Raji (cell line): ENCODE results near the gene MLN.

ENCODE experiments used
- POLR2A ChIP-seq: IDR thresholded peaks from 2 replicates; pipeline ENCODE4 v1.6.1; 2011; ENCODE audit warnings: low read depth, low read length, control low read depth; ENCODE audit not compliant: insufficient read depth

Gene MLN

GRCh38 chr6:33776186-33776585 is 27.6 kb downstream of the MLN start:
- no peak for TF ChIP-seq POLR2A

DNA sequence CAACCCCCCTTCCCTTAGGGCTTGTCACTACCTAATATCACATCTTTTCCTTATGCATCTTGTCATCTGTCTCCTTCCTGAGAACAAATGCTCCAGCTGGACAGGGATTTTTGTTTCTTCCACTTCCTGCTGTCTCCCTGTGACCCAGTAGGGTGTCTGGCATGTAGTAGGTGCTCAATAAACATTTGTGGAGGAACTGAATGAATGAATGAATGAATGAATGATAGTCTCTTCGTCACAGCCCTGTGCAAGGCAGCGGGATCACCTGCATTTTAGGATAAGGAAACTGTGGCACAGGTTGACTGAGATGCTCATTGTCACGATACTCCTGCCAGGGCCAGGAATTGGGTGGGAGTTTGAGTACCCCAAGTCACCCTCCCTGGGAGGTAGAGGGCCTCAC is 29.0 kb downstream of the MLN start:
- TF ChIP-seq POLR2A = no peak

DNA sequence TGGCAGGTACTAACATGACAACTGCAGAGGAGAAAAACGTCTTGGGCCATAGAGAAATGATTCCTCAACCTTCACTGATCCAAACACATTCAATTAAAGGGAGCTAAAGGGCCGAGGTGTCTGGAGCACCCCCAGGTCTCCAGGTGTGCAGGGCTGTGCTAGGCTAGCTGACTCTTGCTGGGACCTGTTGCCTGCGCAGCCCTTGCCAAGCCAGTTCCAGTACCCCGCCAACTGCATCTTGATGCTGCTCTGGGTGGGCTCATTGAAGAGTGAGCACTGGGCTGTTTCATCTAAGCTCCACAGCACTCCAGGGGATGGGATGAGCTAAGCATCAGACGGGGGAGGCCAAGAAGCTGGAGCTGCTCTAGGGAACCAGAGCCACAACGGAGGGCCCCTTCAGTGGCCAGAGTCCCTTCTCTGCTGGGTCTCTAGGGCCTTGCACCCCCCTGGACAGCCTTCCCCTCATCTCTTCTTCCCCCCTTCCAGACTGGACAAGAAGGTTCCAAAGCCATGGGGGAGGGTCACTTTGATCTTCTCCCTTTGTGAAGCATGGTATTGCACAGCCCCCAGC is 30.8 kb downstream of the MLN start:
- no peak for TF ChIP-seq POLR2A

DNA sequence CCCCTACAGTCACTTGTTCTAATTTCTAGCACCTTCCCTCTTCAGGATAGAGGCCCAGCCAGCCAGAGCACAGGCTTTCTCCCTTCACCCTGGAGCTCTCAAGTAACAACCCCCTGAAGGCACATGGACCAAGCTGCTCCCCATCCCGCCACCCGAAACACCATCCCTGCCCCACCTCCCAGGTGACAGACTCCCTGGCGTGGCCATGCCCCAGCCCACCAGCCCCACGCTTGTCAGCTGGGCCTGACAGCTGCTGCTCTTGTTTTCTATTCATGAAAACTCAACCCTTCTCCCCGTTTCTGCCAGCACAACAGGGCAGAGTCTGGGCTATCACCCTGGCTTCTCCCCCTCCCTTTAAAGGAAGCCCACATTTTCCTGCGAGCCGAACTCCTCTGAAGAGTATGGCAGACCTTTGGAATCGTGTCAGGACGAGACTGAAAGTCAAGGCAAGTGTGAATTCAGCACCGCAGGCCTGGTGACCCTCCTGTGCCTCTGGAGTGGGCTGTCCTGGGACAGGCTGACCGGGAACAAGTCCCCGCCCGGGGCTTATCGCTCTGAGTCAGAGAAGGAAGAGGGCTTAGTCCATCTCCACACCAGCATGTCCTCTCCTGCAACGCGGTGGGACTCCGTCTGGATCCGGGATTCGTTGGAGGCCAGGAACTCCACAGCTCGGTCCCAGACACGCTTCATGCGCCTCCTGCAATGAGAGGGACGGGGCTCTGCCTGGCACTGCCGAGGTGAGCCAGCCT is 31.5 kb downstream of the MLN start:
- no peak for TF ChIP-seq POLR2A

DNA sequence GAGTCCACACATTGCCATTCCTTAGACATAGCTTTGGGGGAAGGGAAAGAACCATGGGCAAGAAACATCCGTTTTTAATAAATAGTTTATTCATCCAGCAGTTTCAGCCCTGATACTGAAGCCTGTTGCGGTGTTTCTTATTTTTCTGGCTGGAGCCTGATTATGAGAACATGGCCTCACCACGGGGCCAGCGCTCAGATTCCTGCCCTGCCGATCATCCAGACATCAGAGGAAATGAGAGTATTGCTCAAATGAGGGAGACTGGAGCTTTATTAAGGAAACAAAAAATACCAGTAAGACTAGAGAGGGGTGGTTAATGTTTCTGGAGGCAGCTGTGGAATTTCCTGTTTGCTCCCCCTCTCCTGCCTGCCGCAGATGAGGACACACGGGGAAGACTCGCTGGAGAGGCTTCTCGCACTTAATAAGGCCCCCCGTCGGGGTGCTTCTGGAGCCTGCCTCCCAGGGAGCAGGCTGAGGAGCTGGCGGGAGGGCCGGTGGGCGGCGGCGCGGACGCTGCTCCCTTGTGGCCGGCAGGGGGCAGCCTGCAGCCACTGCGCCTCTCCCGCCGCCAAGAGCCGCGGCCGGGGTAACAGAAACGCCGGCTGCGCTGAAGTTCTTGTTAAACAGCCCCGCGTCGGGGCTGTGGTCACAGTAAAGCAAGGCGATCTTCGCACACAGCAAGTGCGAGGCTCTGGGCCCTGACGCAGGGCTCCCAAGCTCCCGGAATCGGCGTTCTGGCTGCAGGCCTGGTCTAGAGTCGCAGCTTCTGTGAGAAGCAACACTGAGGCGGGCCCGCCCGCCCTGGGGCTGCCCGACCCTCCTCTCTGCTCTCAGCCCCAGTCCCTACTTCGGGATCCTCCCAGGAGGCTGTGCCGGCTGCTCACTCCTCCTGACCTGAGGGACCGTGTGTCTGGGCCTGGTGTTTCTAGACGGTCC is 32.4 kb downstream of the MLN start:
- no peak for TF ChIP-seq POLR2A

GRCh38 chr6:33770833-33771145 is 33.0 kb downstream of the MLN start:
- TF ChIP-seq POLR2A = no peak

GRCh38 chr6:33770124-33770832 is 33.5 kb downstream of the MLN start:
- no peak for TF ChIP-seq POLR2A

DNA sequence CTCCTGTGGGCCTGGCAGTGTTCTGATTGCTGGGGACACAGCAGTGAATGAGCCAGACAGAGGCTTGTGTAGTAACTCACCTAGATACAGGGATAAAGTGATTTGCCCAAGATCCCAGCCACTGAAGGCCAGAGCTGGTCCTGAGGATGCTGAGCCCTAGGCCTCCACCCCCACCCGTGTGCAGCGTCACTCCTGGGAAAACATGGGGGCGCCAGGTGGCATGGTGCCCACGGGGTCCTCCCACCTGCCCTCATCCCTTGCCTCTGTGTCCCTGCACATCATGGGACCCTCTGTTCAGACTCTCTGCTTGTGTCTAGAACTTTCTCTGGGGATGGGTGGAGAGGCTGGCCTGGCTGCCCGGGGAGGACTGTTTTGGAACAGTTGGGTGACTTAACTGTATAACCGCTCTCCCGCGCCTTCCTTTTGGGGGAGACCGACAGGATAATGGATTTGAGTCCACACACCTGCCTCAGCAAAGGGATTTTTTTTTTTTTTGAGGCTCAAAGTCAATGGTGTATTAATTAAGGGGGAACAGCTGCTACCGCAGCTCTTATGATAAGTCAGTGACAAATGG is 34.5 kb downstream of the MLN start:
- TF ChIP-seq POLR2A = no peak

DNA sequence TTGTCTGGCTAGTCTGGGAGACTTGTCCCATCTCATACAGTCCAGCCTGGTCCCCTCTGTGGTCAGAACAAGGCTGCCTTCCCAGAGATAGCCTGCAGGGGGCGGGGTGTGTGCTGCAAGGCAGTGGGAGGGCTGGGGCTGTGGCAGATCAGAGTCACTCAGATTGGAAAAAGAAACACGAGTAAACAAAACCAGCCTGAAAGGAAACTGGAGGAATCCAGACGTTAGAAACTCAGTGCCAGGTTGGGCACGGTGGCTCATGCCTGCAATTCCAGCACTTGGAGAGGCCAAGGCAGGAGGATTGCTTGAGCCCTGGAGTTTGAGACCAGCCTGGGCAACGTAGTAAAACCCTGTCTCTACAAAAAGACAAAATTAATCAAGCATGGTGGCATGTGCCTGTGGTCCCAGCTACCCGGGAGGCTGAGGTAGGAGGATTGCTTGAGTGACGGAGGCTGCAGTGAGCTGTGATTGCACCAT is 35.1 kb downstream of the MLN start:
- no peak for TF ChIP-seq POLR2A

DNA sequence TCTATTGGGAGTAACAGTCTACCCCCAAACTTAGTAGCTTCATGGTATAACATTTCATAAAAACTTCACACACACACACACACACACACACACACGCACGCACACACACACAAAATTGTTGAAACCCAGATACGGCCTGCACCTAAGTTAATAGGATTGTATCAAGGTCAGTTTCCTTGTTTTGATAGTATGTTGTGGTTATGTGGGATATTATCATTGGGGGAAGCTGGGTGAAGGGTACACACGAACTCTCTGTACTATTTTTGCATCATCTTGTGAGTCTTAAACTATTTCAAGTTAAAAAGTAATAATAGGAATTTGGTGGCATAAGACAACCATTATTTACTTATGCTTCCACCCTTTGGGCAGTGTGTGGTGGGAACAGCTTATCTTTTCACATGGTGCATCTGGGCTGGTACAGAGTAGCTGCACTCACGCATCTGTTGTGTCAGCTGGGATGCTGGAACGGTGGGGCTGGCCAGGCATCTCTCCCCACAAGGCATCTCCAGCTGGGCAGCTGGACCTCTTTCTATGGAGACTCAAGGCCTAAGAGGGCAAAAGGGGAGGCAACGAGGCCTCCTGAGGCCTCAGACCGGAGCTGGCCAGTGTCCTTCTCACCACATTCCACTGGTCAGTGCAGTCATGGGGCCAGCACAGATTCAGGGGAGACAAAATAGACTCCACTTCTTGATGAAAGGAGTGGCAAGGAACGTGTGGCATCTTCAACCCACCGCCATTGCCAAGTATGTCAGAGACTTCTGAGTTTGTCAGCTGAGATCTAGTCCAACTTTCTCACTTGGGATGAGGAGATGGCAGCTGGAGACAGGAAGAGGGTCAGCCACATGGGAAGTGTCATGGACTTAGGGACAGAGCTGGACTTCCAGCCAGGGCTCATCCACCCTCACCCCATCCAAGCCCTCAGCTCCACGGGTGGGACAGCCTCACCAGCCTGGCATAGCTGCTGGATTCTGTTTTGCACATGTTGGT is 36.6 kb downstream of the MLN start:
- TF ChIP-seq POLR2A = no peak

GRCh38 chr6:33765368-33765767 is 38.4 kb downstream of the MLN start:
- TF ChIP-seq POLR2A = no peak

- no peak for TF ChIP-seq POLR2A
These were observed 39.8 kb downstream of the MLN start for GRCh38 chr6:33764036-33764435.

DNA sequence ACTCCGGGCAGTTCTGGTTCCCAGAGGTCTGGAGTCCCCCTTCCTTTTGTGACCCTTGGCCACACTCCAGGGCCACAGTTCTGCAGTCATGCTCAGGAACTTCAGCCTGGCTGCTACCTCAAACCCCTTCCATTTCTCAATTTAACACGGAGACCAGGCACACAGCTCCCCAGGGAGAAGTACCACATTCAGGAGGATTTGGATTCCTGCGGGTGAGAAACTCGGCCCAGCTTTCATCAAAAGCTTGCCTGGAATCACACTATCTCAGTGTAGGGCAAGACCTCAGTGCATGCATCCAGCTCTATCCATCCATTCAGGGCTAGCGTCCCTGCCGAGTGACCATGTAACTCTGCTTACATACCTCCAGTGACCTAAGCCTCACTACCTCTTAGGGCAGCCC is 40.3 kb downstream of the MLN start:
- no peak for TF ChIP-seq POLR2A

- TF ChIP-seq POLR2A = no peak
These were observed 41.1 kb downstream of the MLN start for GRCh38 chr6:33762713-33763112.
